ENCODE data around the gene TERF2IP.

- TF ChIP-seq, protein P1, sequence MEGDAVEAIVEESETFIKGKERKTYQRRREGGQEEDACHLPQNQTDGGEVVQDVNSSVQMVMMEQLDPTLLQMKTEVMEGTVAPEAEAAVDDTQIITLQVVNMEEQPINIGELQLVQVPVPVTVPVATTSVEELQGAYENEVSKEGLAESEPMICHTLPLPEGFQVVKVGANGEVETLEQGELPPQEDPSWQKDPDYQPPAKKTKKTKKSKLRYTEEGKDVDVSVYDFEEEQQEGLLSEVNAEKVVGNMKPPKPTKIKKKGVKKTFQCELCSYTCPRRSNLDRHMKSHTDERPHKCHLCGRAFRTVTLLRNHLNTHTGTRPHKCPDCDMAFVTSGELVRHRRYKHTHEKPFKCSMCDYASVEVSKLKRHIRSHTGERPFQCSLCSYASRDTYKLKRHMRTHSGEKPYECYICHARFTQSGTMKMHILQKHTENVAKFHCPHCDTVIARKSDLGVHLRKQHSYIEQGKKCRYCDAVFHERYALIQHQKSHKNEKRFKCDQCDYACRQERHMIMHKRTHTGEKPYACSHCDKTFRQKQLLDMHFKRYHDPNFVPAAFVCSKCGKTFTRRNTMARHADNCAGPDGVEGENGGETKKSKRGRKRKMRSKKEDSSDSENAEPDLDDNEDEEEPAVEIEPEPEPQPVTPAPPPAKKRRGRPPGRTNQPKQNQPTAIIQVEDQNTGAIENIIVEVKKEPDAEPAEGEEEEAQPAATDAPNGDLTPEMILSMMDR (optimal IDR thresholded peaks at IDR 0.05 in 1 of 3, IDR thresholded peaks at IDR 0.05 in 1 of 3, conservative IDR thresholded peaks at IDR 0.05 in 1 of 3; ENCODE audit: extremely low read depth in 1 of 3, insufficient read depth in 2 of 3, low read length in 3 of 3): no peak
- TF ChIP-seq EZH2 (IDR thresholded peaks at IDR 0.05; ENCODE audit: low read length): no peak
These were observed 55.7 kb downstream of the TERF2IP start for GRCh38 chr16:75703306-75703705.
